Cardiac atrium fibroblast (primary cell): ENCODE results near the gene SNRNP40. TPM values are rescaled to one million over a fixed set of nuclear protein-coding genes. Genes with fewer than 3 reads are reported as not detected.

Source experiments
- total RNA-seq: library from RNA; depleted of rRNA; stranded (reverse); fragments of >200 nt; gene quantifications from 2 replicates; pipeline ENCODE4 v1.2.3, GENCODE V29; 2015

The SNRNP40 gene
- 58.1 and 66.7 TPM in 2 replicates for total RNA-seq

GRCh38 chr1:31296486-31297276 is at the start of gene SNRNP40, which contains the start of gene ZCCHC17:
Gene SNRNP40 (minus strand): TSS chr1:31296788. CDS start chr1:31296751, 37 bp downstream.
Gene ZCCHC17 (plus strand): TSS chr1:31297032. CDS start chr1:31310099, 13,067 bp downstream.

GRCh38 chr1:31239653-31240241 is 56.8 kb downstream of the SNRNP40 start, which contains the start of gene NKAIN1:
Gene NKAIN1 (minus strand): TSS chr1:31239887. CDS start chr1:31239547, 340 bp downstream.

Other genes with a start within 250 kb of the SNRNP40 start
- 55.1 and 63.3 TPM in 2 replicates for gene PUM1, start 231.1 kb downstream of the SNRNP40 start, total RNA-seq
- gene NKAIN1, start 56.9 kb downstream of the SNRNP40 start, total RNA-seq = 0.32 and 11.4 TPM in 2 replicates
- gene ZCCHC17, start 244 bp upstream of the SNRNP40 start, total RNA-seq = 30.5 and 40.8 TPM in 2 replicates
- 2.2 and 9.6 TPM in 2 replicates for gene FABP3, start 76.3 kb upstream of the SNRNP40 start, total RNA-seq
- gene SERINC2, start 116.4 kb upstream of the SNRNP40 start, total RNA-seq = 7.2 and 9.1 TPM in 2 replicates